ENCODE results near the gene GRIN2D.

The GRIN2D gene

DNA sequence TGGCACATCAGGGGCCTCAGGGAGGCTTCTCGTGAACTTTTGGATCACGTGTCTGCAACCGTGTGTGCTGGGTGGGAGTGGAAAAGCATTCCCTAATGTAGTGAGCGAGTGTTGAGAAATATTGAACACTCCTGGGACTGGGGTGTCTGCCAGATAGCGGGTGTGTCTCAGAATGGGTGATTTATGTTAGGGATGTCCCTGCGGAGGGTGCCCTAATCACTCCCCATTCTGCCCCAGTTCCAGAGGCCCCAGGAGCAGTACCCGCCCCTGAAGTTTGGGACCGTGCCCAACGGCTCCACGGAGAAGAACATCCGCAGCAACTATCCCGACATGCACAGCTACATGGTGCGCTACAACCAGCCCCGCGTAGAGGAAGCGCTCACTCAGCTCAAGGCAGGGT, 28.1 kb downstream of the GRIN2D start:
- no peak overlapping the region for H2BK5ac ChIP-seq (ENCODE audit: low read length)
- no peak overlapping the region for H2BK120ac ChIP-seq (ENCODE audit: low read depth, low read length)
- no peak overlapping the region for H3K4me2 ChIP-seq (ENCODE audit: low read length)
- H3K23ac ChIP-seq (ENCODE audit: low read length): no peak overlapping the region
- H3K79me1 ChIP-seq (ENCODE audit: low read length): no peaks in the 10 kb centered on the region
- H3K9ac ChIP-seq (ENCODE audit: low read length): no peak overlapping the region
- no peak overlapping the region for H4K5ac ChIP-seq (ENCODE audit: low read length)
- H3K4ac ChIP-seq (ENCODE audit: low read depth, low read length): no peak overlapping the region
- H3K56ac ChIP-seq (ENCODE audit: low read length): no peak overlapping the region
- no peaks in the 10 kb centered on the region for H3K27me3 ChIP-seq (ENCODE audit: insufficient read depth, low read length, poor library complexity)
- no peak overlapping the region for H3K27ac ChIP-seq (ENCODE audit: low read depth, low read length)
- no peaks in the 10 kb centered on the region for H3K36me3 ChIP-seq (ENCODE audit: control insufficient read depth, insufficient read depth, low read length)
- no peaks in the 10 kb centered on the region for H3K4me1 ChIP-seq (ENCODE audit: control insufficient read depth, low read depth, low read length)
- H3K79me2 ChIP-seq (ENCODE audit: control insufficient read depth, insufficient read depth, low read length): no peaks in the 10 kb centered on the region
- no CpG with 5 or more reads among the region's 16 CpGs for WGBS (ENCODE audit: extremely low coverage, insufficient coverage, low lambda C conversion rate)
- no peak overlapping the region for H3K18ac ChIP-seq (ENCODE audit: low read length)
- no peak overlapping the region for H2AK5ac ChIP-seq (ENCODE audit: low read length)
- H3K4me3 ChIP-seq (ENCODE audit: low read length): no peak overlapping the region
- H4K8ac ChIP-seq (ENCODE audit: low read depth, low read length): no peak overlapping the region
- no peak for DNase-seq
- no peak overlapping the region for H2BK15ac ChIP-seq (replicated peaks; ENCODE audit: low read depth)

DNA sequence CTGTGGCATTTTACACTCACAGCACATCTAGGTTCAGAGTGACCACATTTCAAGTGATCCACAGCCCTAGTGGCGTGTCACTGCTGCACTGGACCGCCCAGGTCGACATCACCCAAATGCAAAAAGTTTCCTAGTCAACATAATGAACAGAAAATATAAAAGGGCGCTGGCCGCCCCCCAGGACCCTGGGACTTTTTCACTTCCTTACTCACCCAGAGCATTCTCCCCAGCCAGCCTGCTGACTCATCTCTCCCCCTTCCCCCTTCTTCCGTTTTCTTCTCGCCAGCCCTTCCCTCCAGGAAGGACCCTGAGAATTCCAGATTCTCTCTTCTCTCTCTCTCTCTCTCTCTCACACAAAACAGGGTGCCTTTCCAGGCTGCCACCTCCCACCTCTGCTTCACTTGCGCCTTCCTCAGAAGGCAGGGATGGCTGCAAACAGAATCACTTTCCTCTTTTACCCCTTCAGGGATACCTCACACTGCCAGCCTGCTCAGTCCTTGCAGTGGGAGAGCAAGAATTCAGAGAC, 31.3 kb downstream of the GRIN2D start:
- H3K79me1 ChIP-seq (ENCODE audit: low read length): no peaks in the 10 kb centered on the region
- H2BK120ac ChIP-seq (ENCODE audit: low read depth, low read length): peak overlapping the region; percentile 99
- no peak overlapping the region for H4K5ac ChIP-seq (ENCODE audit: low read length)
- no peaks in the 10 kb centered on the region for H3K36me3 ChIP-seq (ENCODE audit: control insufficient read depth, insufficient read depth, low read length)
- peak overlapping the region; percentile 71 for H3K27ac ChIP-seq (ENCODE audit: low read depth, low read length)
- peak overlapping the region; percentile 60 for H3K9ac ChIP-seq (ENCODE audit: low read length)
- no peak overlapping the region for H2AK5ac ChIP-seq (ENCODE audit: low read length)
- H3K4me2 ChIP-seq (ENCODE audit: low read length): no peak overlapping the region
- peak overlapping the region; percentile 51 for H3K23ac ChIP-seq (ENCODE audit: low read length)
- H4K8ac ChIP-seq (ENCODE audit: low read depth, low read length): peak overlapping the region; percentile 99
- H3K4me1 ChIP-seq (ENCODE audit: control insufficient read depth, low read depth, low read length): no peaks in the 10 kb centered on the region
- peak; percentile 86 for DNase-seq
- H3K79me2 ChIP-seq (ENCODE audit: control insufficient read depth, insufficient read depth, low read length): no peaks in the 10 kb centered on the region
- peak overlapping the region; percentile 88 for H2BK15ac ChIP-seq (replicated peaks; ENCODE audit: low read depth)
- no peaks in the 10 kb centered on the region for H3K27me3 ChIP-seq (ENCODE audit: insufficient read depth, low read length, poor library complexity)
- peak overlapping the region; percentile 92 for H3K4ac ChIP-seq (ENCODE audit: low read depth, low read length)
- WGBS (ENCODE audit: extremely low coverage, insufficient coverage, low lambda C conversion rate): no CpG with 5 or more reads among the region's 8 CpGs
- H3K18ac ChIP-seq (ENCODE audit: low read length): peak overlapping the region; percentile 98
- H3K56ac ChIP-seq (ENCODE audit: low read length): peak overlapping the region; percentile 93
- H2BK5ac ChIP-seq (ENCODE audit: low read length): peak overlapping the region; percentile 90
- H3K4me3 ChIP-seq (ENCODE audit: low read length): no peak overlapping the region

DNA sequence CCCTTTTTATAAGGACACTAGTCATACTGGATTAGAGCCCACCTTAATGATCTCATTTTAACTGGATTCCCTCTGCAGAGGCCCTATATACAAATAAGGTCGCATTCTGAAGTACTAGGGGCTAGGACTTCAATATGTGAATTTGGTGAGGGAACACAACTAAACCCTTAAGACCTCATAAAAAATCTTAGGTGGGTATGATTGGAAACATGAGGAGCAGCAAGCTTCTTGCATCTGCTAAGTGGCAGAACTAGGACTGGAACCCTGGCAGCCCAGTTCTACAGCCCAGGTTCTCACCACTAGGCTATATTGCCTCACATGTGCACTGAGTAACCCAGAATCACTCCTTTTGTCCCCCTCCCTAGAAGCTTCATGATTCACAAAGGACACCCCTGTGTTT, 35.2 kb downstream of the GRIN2D start:
- Histone ChIP-seq H3K56ac (ENCODE audit: low read length) (no peak overlapping the region), H4K8ac (ENCODE audit: low read depth, low read length) (no peak overlapping the region), H3K9ac (ENCODE audit: low read length) (no peak overlapping the region), H3K23ac (ENCODE audit: low read length) (no peak overlapping the region), H3K18ac (ENCODE audit: low read length) (no peak overlapping the region), H3K27me3 (ENCODE audit: insufficient read depth, low read length, poor library complexity) (no peaks in the 10 kb centered on the region), H2BK5ac (ENCODE audit: low read length) (no peak overlapping the region), H3K4me2 (ENCODE audit: low read length) (no peak overlapping the region), H3K79me1 (ENCODE audit: low read length) (no peaks in the 10 kb centered on the region), H3K4ac (ENCODE audit: low read depth, low read length) (no peak overlapping the region), H4K5ac (ENCODE audit: low read length) (no peak overlapping the region), H3K36me3 (ENCODE audit: control insufficient read depth, insufficient read depth, low read length) (no peaks in the 10 kb centered on the region), H3K79me2 (ENCODE audit: control insufficient read depth, insufficient read depth, low read length) (no peaks in the 10 kb centered on the region), H2AK5ac (ENCODE audit: low read length) (no peak overlapping the region), H3K27ac (ENCODE audit: low read depth, low read length) (no peak overlapping the region), H2BK120ac (ENCODE audit: low read depth, low read length) (no peak overlapping the region), H3K4me1 (ENCODE audit: control insufficient read depth, low read depth, low read length) (no peaks in the 10 kb centered on the region), H2BK15ac (replicated peaks; ENCODE audit: low read depth) (no peak overlapping the region), H3K4me3 (ENCODE audit: low read length) (no peak overlapping the region)
- DNase-seq: no peak
- no CpG with 5 or more reads among the region's 1 CpG for WGBS (ENCODE audit: extremely low coverage, insufficient coverage, low lambda C conversion rate)

DNA sequence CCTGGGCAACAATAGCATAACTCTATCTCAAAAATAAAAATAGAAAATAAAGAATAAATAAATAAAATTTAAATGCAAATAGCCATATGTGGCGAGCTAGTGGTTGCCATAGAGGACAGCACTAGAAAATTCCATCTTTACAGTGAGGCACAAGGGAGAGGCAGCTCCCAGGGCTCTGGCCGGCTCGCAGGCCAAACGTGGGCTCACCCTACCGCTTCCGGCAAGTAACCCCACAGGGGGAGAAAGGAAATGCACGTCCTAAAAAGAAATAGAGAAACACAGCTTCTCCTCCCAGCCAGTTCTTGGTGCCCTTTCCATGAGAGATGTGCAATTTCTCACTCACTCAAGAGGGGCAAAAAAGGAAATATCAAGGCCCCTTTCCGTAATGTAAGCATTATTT, 39.9 kb downstream of the GRIN2D start:
- H3K9ac ChIP-seq (ENCODE audit: low read length): no peak overlapping the region
- H3K79me2 ChIP-seq (ENCODE audit: control insufficient read depth, insufficient read depth, low read length): no peaks in the 10 kb centered on the region
- H3K4me3 ChIP-seq (ENCODE audit: low read length): no peak overlapping the region
- H3K79me1 ChIP-seq (ENCODE audit: low read length): no peaks in the 10 kb centered on the region
- WGBS (ENCODE audit: extremely low coverage, insufficient coverage, low lambda C conversion rate): no CpG with 5 or more reads among the region's 8 CpGs
- H3K23ac ChIP-seq (ENCODE audit: low read length): no peak overlapping the region
- H2BK5ac ChIP-seq (ENCODE audit: low read length): no peak overlapping the region
- H3K36me3 ChIP-seq (ENCODE audit: control insufficient read depth, insufficient read depth, low read length): no peaks in the 10 kb centered on the region
- no peak overlapping the region for H3K4ac ChIP-seq (ENCODE audit: low read depth, low read length)
- no peak overlapping the region for H3K18ac ChIP-seq (ENCODE audit: low read length)
- no peak overlapping the region for H4K5ac ChIP-seq (ENCODE audit: low read length)
- DNase-seq: no peak
- H3K27me3 ChIP-seq (ENCODE audit: insufficient read depth, low read length, poor library complexity): no peaks in the 10 kb centered on the region
- H3K56ac ChIP-seq (ENCODE audit: low read length): no peak overlapping the region
- H4K8ac ChIP-seq (ENCODE audit: low read depth, low read length): no peak overlapping the region
- no peak overlapping the region for H3K27ac ChIP-seq (ENCODE audit: low read depth, low read length)
- H3K4me1 ChIP-seq (ENCODE audit: control insufficient read depth, low read depth, low read length): no peaks in the 10 kb centered on the region
- no peak overlapping the region for H2AK5ac ChIP-seq (ENCODE audit: low read length)
- H3K4me2 ChIP-seq (ENCODE audit: low read length): no peak overlapping the region
- no peak overlapping the region for H2BK15ac ChIP-seq (replicated peaks; ENCODE audit: low read depth)
- H2BK120ac ChIP-seq (ENCODE audit: low read depth, low read length): no peak overlapping the region

DNA sequence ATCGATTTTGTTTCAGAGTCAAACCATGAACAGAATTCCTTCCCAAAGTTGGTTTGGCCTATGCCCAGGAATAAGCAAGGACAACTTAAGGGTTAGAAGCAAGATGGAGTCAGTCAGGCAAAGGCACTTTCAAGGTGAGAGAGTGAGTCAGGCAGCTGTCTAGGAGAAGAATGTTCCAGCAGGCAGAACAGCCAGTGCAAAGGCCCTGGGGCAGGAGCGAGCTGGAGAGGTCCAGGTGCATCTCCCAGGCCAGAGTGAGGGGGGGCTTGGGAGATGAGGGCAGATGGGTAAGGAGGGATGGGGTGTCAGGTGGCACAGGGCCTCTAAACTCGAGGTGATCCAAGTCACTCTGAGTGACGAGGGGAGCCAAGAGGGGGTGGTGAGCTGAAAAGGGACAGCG, 43.1 kb downstream of the GRIN2D start:
- H2BK15ac ChIP-seq (replicated peaks; ENCODE audit: low read depth): no peak overlapping the region
- no peak overlapping the region for H3K18ac ChIP-seq (ENCODE audit: low read length)
- no peak overlapping the region for H3K4ac ChIP-seq (ENCODE audit: low read depth, low read length)
- H3K4me3 ChIP-seq (ENCODE audit: low read length): no peak overlapping the region
- H2BK5ac ChIP-seq (ENCODE audit: low read length): no peak overlapping the region
- H3K36me3 ChIP-seq (ENCODE audit: control insufficient read depth, insufficient read depth, low read length): no peaks in the 10 kb centered on the region
- DNase-seq: no peak
- H3K79me2 ChIP-seq (ENCODE audit: control insufficient read depth, insufficient read depth, low read length): no peaks in the 10 kb centered on the region
- no peak overlapping the region for H3K9ac ChIP-seq (ENCODE audit: low read length)
- no peak overlapping the region for H2BK120ac ChIP-seq (ENCODE audit: low read depth, low read length)
- no peaks in the 10 kb centered on the region for H3K79me1 ChIP-seq (ENCODE audit: low read length)
- H3K23ac ChIP-seq (ENCODE audit: low read length): no peak overlapping the region
- no CpG with 5 or more reads among the region's 5 CpGs for WGBS (ENCODE audit: extremely low coverage, insufficient coverage, low lambda C conversion rate)
- no peak overlapping the region for H2AK5ac ChIP-seq (ENCODE audit: low read length)
- H3K27ac ChIP-seq (ENCODE audit: low read depth, low read length): no peak overlapping the region
- H3K56ac ChIP-seq (ENCODE audit: low read length): no peak overlapping the region
- H4K5ac ChIP-seq (ENCODE audit: low read length): no peak overlapping the region
- H3K27me3 ChIP-seq (ENCODE audit: insufficient read depth, low read length, poor library complexity): no peaks in the 10 kb centered on the region
- no peak overlapping the region for H4K8ac ChIP-seq (ENCODE audit: low read depth, low read length)
- H3K4me1 ChIP-seq (ENCODE audit: control insufficient read depth, low read depth, low read length): no peaks in the 10 kb centered on the region
- H3K4me2 ChIP-seq (ENCODE audit: low read length): no peak overlapping the region

DNA sequence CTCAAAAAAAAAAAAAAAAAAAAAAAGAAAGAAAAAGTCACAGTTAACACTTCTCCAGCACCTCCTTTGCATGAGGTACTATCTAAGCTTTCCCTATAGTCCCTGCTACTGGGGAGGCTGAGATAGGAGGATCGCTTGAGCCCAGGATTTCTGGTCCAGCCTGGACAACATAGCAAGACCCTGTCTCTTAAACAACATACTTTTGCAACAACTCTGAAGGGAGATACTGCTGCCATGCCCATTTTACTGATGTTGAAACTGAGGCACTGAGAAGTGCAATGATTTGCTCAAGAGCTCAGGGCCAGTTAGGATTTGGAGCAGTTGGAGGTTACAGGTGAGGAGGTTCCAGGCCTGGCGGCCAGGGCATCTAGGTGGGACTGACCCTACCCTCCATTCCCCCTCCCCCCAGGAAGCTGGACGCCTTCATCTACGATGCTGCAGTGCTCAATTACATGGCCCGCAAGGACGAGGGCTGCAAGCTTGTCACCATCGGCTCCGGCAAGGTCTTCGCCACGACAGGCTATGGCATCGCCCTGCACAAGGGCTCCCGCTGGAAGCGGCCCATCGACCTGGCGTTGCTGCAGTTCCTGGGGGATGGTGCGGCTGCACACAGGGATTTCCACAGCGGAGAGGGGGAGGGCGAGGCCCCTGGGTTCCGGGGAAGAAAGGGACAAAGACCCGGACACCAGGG, 48.0 kb downstream of the GRIN2D start:
- H2BK5ac ChIP-seq (ENCODE audit: low read length): no peak overlapping the region
- DNase-seq: no peak
- no peak overlapping the region for H2BK120ac ChIP-seq (ENCODE audit: low read depth, low read length)
- no peak overlapping the region for H4K8ac ChIP-seq (ENCODE audit: low read depth, low read length)
- no peak overlapping the region for H3K4me2 ChIP-seq (ENCODE audit: low read length)
- H3K36me3 ChIP-seq (ENCODE audit: control insufficient read depth, insufficient read depth, low read length): no peaks in the 10 kb centered on the region
- H3K18ac ChIP-seq (ENCODE audit: low read length): no peak overlapping the region
- H3K79me1 ChIP-seq (ENCODE audit: low read length): peaks cover 2% of the 10 kb centered on the region
- no peak overlapping the region for H3K9ac ChIP-seq (ENCODE audit: low read length)
- H3K79me2 ChIP-seq (ENCODE audit: control insufficient read depth, insufficient read depth, low read length): peaks cover 5% of the 10 kb centered on the region
- no peak overlapping the region for H2AK5ac ChIP-seq (ENCODE audit: low read length)
- H3K4ac ChIP-seq (ENCODE audit: low read depth, low read length): no peak overlapping the region
- no peak overlapping the region for H2BK15ac ChIP-seq (replicated peaks; ENCODE audit: low read depth)
- H3K27ac ChIP-seq (ENCODE audit: low read depth, low read length): no peak overlapping the region
- peaks cover 6% of the 10 kb centered on the region for H3K4me1 ChIP-seq (ENCODE audit: control insufficient read depth, low read depth, low read length)
- H3K4me3 ChIP-seq (ENCODE audit: low read length): no peak overlapping the region
- H4K5ac ChIP-seq (ENCODE audit: low read length): no peak overlapping the region
- no peak overlapping the region for H3K23ac ChIP-seq (ENCODE audit: low read length)
- no CpG with 5 or more reads among the region's 20 CpGs for WGBS (ENCODE audit: extremely low coverage, insufficient coverage, low lambda C conversion rate)
- H3K56ac ChIP-seq (ENCODE audit: low read length): no peak overlapping the region
- no peaks in the 10 kb centered on the region for H3K27me3 ChIP-seq (ENCODE audit: insufficient read depth, low read length, poor library complexity)
